WTC11 (cell line): ENCODE data around the gene GTSE1. TPM values are rescaled to one million over a fixed set of nuclear protein-coding genes. Genes with fewer than 3 reads are reported as not detected.

Source experiments
- ATAC-seq: fragments of 200-7000 bp; cut with Tn5 transposase; 2 replicates; pipeline ENCODE4 v1.10.0; 2021; ENCODE audit warnings: mild to moderate bottlenecking, moderate library complexity
- CTCF ChIA-PET: fragments of 300-600 bp; sonication (Branson Sonifier 250); formaldehyde crosslinking; loops from one replicate; lab custom pipeline; 2021; ENCODE audit warnings: antibody characterized with exemption; lab: Charles Lee
- POLR2A ChIA-PET: fragments of 350-600 bp; sonication (Branson Sonifier 250); formaldehyde crosslinking; loops from one replicate; lab custom pipeline; 2021; ENCODE audit warnings: antibody characterized with exemption; lab: Charles Lee
- DNase-seq: peaks from one replicate; pipeline ENCODE4 v3.0.0; 2021; ENCODE audit warnings: low spot score
- H3K27ac Mint-ChIP-seq: 2 replicates; pipeline ENCODE4 v1.8.0; 2021; ENCODE audit warnings: mixed read lengths
- H3K27me3 Mint-ChIP-seq: 2 replicates; pipeline ENCODE4 v1.8.0; 2021; ENCODE audit warnings: low read depth, mild to moderate bottlenecking, moderate library complexity, mixed read lengths
- H3K36me3 Mint-ChIP-seq: 2 replicates; pipeline ENCODE4 v1.8.0; 2021; ENCODE audit warnings: mixed read lengths
- H3K4me1 Mint-ChIP-seq: 2 replicates; pipeline ENCODE4 v1.8.0; 2022; ENCODE audit warnings: mixed read lengths
- H3K4me3 Mint-ChIP-seq: 2 replicates; pipeline ENCODE4 v1.8.0; 2021; ENCODE audit warnings: mild to moderate bottlenecking, moderate library complexity, mixed read lengths
- H3K9me3 Mint-ChIP-seq: 2 replicates; pipeline ENCODE4 v1.8.0; 2021; ENCODE audit warnings: mixed read lengths
- AR ChIP-seq: fragments of 250-450 bp; sonication (Bioruptor Pico); IDR thresholded peaks from 2 replicates; pipeline ENCODE4 v1.9.0; 2021; ENCODE audit warnings: mild to moderate bottlenecking
- CBFB ChIP-seq: sonication (generic); formaldehyde crosslinking; IDR thresholded peaks from 2 replicates; pipeline ENCODE4 v1.8.1; 2022; ENCODE audit warnings: mild to moderate bottlenecking, low read depth, missing genetic modification reagents
- CDX4 ChIP-seq: fragments of 250-450 bp; sonication (Bioruptor Pico); IDR thresholded peaks from 2 replicates; pipeline ENCODE4 v1.9.0; 2021; ENCODE audit warnings: moderate library complexity, mild to moderate bottlenecking, inconsistent platforms, borderline replicate concordance
- CREB1 ChIP-seq: sonication (generic); formaldehyde crosslinking; IDR thresholded peaks from 2 replicates; pipeline ENCODE4 v1.8.0; 2023; ENCODE audit warnings: mild to moderate bottlenecking, missing genetic modification reagents
- E2F1 ChIP-seq: sonication (generic); formaldehyde crosslinking; IDR thresholded peaks from 2 replicates; pipeline ENCODE4 v1.8.0; 2022; ENCODE audit warnings: mild to moderate bottlenecking, missing genetic modification reagents
- ERG ChIP-seq: fragments of 250-450 bp; sonication (Bioruptor Pico); IDR thresholded peaks from 2 replicates; pipeline ENCODE4 v1.8.0; 2021; ENCODE audit warnings: mild to moderate bottlenecking
- GRHL2 ChIP-seq: fragments of 250-450 bp; sonication (Bioruptor Pico); IDR thresholded peaks from 2 replicates; pipeline ENCODE4 v1.8.0; 2022; ENCODE audit warnings: mild to moderate bottlenecking, moderate library complexity; ENCODE audit not compliant: insufficient replicate concordance, severe bottlenecking
- HMGA2 ChIP-seq: fragments of 250-450 bp; sonication (Bioruptor Pico); IDR thresholded peaks from 2 replicates; pipeline ENCODE4 v1.4.0; 2021; ENCODE audit warnings: mild to moderate bottlenecking, moderate library complexity
- HMGXB4 ChIP-seq: sonication (generic); formaldehyde crosslinking; IDR thresholded peaks from 2 replicates; pipeline ENCODE4 v1.8.1; 2023; ENCODE audit warnings: mild to moderate bottlenecking, moderate library complexity, missing genetic modification reagents
- JUN ChIP-seq: sonication (generic); formaldehyde crosslinking; IDR thresholded peaks from 2 replicates; pipeline ENCODE4 v1.8.0; 2023; ENCODE audit warnings: mild to moderate bottlenecking, missing genetic modification reagents
- MAX ChIP-seq: sonication (generic); formaldehyde crosslinking; IDR thresholded peaks from 2 replicates; pipeline ENCODE4 v1.8.0; 2022; ENCODE audit warnings: mild to moderate bottlenecking, missing genetic modification reagents
- MXD4 ChIP-seq: fragments of 250-450 bp; sonication (Bioruptor Pico); IDR thresholded peaks from 2 replicates; pipeline ENCODE4 v1.8.0; 2021; ENCODE audit warnings: mild to moderate bottlenecking, moderate library complexity, borderline replicate concordance
- RORB ChIP-seq: fragments of 250-450 bp; sonication (Bioruptor Pico); IDR thresholded peaks from 2 replicates; pipeline ENCODE4 v1.9.0; 2021; ENCODE audit warnings: mild to moderate bottlenecking
- ZNF317 ChIP-seq: sonication (generic); formaldehyde crosslinking; IDR thresholded peaks from 2 replicates; pipeline ENCODE4 v1.8.1; 2023; ENCODE audit warnings: low read depth, mild to moderate bottlenecking, moderate library complexity, missing genetic modification reagents, borderline replicate concordance
- ZNF396 ChIP-seq: fragments of 250-450 bp; sonication (Bioruptor Pico); IDR thresholded peaks from 2 replicates; pipeline ENCODE4 v1.8.0; 2021; ENCODE audit warnings: mild to moderate bottlenecking, moderate library complexity, borderline replicate concordance
- ZNF425 ChIP-seq: fragments of 250-450 bp; sonication (Bioruptor Pico); conservative IDR thresholded peaks from 2 replicates; pipeline ENCODE4 v1.9.0; 2021; ENCODE audit warnings: mild to moderate bottlenecking
- total RNA-seq: library from RNA; stranded (reverse); gene quantifications from 3 replicates; pipeline ENCODE4 v1.2.3, GENCODE V29; 2021

GTSE1 gene
- total RNA-seq, 1 experiment from 2014 or later = 56.1 TPM

- no peak for DNase-seq
- no peak overlapping the region for H3K4me3 Mint-ChIP-seq
- H3K4me1 Mint-ChIP-seq = peaks cover 6% of the 10 kb centered on the region; the same call in 1 of the 2 replicates
- H3K27me3 Mint-ChIP-seq = no peaks in the 10 kb centered on the region
- H3K9me3 Mint-ChIP-seq = no peaks in the 10 kb centered on the region
- ATAC-seq = no peak
- CTCF ChIA-PET = interaction anchor here (0.6 to 4.4 kb wide), 3 partner anchors 15 to 172 kb away, joined by 3 to 156 read pairs (median 3); no protein-coding TSS in a partner anchor
- H3K27ac Mint-ChIP-seq = no peak overlapping the region
- POLR2A ChIA-PET = no interaction called here
- TF ChIP-seq MXD4 (CRISPR knock-in tag) (no peak), CBFB (CRISPR knock-in tag) (no peak), HMGA2 (CRISPR knock-in tag) (no peak), E2F1 (CRISPR knock-in tag) (no peak), GRHL2 (no peak), AR (no peak), JUN (no peak), CDX4 (CRISPR knock-in tag) (no peak), HMGXB4 (no peak), ZNF425 (CRISPR knock-in tag) (no peak), ZNF396 (CRISPR knock-in tag) (no peak), RORB (no peak), ERG (CRISPR knock-in tag) (no peak), ZNF317 (no peak), MAX (CRISPR knock-in tag) (no peak), CREB1 (no peak)
- no peaks in the 10 kb centered on the region for H3K36me3 Mint-ChIP-seq
These were observed 73.3 kb downstream of the GTSE1 start for GRCh38 chr22:46369716-46370583.
